Astrocyte (in vitro differentiated cells and primary cell): Measurements from ENCODE around the gene FOLR1. TPM values are rescaled to one million over a fixed set of nuclear protein-coding genes. Genes with fewer than 3 reads are reported as not detected.
"Not testable (repeated sequence)": the region's sequence is repeated elsewhere in the genome, so short reads cannot be mapped to it uniquely, and the experiment has no call there.

Experiments
- DNase-seq: peaks from one replicate; pipeline ENCODE4 v3.0.0-alpha.2; 2010; ENCODE audit warnings: low read depth
- FAIRE-seq: peaks from 2 replicates; lab custom pipeline; 2011; peaks lifted over from hg19 to GRCh38; lab: Jason Lieb, UNC
- H2AFZ ChIP-seq: 2 replicates; pipeline ENCODE4 v1.6.0; 2012; ENCODE audit warnings: low read depth, low read length, inconsistent platforms
- H3K27ac ChIP-seq: 2 replicates; pipeline ENCODE4 v1.5.1; 2011; ENCODE audit warnings: low read depth, low read length, inconsistent platforms
- H3K27me3 ChIP-seq: 2 replicates; pipeline ENCODE4 v1.6.0; 2011; ENCODE audit warnings: low read length, inconsistent platforms; ENCODE audit not compliant: insufficient read depth
- H3K36me3 ChIP-seq: 2 replicates; pipeline ENCODE4 v1.5.1; 2011; ENCODE audit warnings: low read length, inconsistent platforms; ENCODE audit not compliant: insufficient read depth
- H3K4me1 ChIP-seq: 2 replicates; pipeline ENCODE4 v1.5.1; 2011; ENCODE audit warnings: low read length, inconsistent platforms; ENCODE audit not compliant: insufficient read depth
- H3K4me2 ChIP-seq: 2 replicates; pipeline ENCODE4 v1.6.0; 2012; ENCODE audit warnings: low read length, inconsistent platforms
- H3K4me3 ChIP-seq: 2 replicates; pipeline ENCODE4 v1.5.1; 2011; ENCODE audit warnings: low read depth, mild to moderate bottlenecking, low read length, inconsistent platforms; ENCODE audit not compliant: insufficient read depth
- H3K79me2 ChIP-seq: 2 replicates; pipeline ENCODE4 v1.6.0; 2012; ENCODE audit warnings: mild to moderate bottlenecking, low read length, inconsistent platforms; ENCODE audit not compliant: insufficient read depth
- H3K9ac ChIP-seq: 2 replicates; pipeline ENCODE4 v1.6.0; 2012; ENCODE audit warnings: mild to moderate bottlenecking, low read length, inconsistent platforms
- H3K9me3 ChIP-seq: 2 replicates; pipeline ENCODE4 v1.5.1; 2012; ENCODE audit warnings: low read depth, mild to moderate bottlenecking, low read length, inconsistent platforms; ENCODE audit not compliant: insufficient read depth
- H4K20me1 ChIP-seq: 2 replicates; pipeline ENCODE4 v1.6.0; 2012; ENCODE audit warnings: low read length, inconsistent platforms; ENCODE audit not compliant: insufficient read depth
- H3K27ac Mint-ChIP-seq: one replicate; pipeline ENCODE4 v1.8.0; 2021; ENCODE audit warnings: mild to moderate bottlenecking, mixed read lengths; ENCODE audit not compliant: unreplicated experiment
- H3K27me3 Mint-ChIP-seq: one replicate; pipeline ENCODE4 v1.8.0; 2021; ENCODE audit warnings: low read depth, mixed read lengths; ENCODE audit not compliant: unreplicated experiment
- H3K36me3 Mint-ChIP-seq: one replicate; pipeline ENCODE4 v1.8.0; 2021; ENCODE audit warnings: low read depth, mixed read lengths; ENCODE audit not compliant: unreplicated experiment
- H3K4me1 Mint-ChIP-seq: one replicate; pipeline ENCODE4 v1.8.0; 2021; ENCODE audit warnings: low read depth, mixed read lengths; ENCODE audit not compliant: unreplicated experiment
- H3K4me3 Mint-ChIP-seq: one replicate; pipeline ENCODE4 v1.8.0; 2021; ENCODE audit warnings: mild to moderate bottlenecking, moderate library complexity, mixed read lengths; ENCODE audit not compliant: unreplicated experiment
- H3K9me3 Mint-ChIP-seq: one replicate; pipeline ENCODE4 v1.8.0; 2021; ENCODE audit warnings: mild to moderate bottlenecking, mixed read lengths; ENCODE audit not compliant: unreplicated experiment
- CTCF ChIP-seq: IDR thresholded peaks from 2 replicates; pipeline ENCODE4 v1.5.1; 2011; ENCODE audit warnings: low read depth, mild to moderate bottlenecking, inconsistent platforms, low read length, moderate library complexity; ENCODE audit not compliant: insufficient read depth
- EZH2 ChIP-seq: IDR thresholded peaks from 2 replicates; pipeline ENCODE4 v1.6.1; 2012; ENCODE audit warnings: mild to moderate bottlenecking, low read length, inconsistent platforms; ENCODE audit not compliant: insufficient read depth
- total RNA-seq: library from RNA; stranded (reverse); gene quantifications from 2 replicates; pipeline ENCODE4 v1.2.1, GENCODE V29; 2021

FOLR1 gene
- total RNA-seq, 1 donor from 2014 or later = 3.2 TPM

GRCh38 chr11:72146625-72147024, 45.3 kb upstream of the FOLR1 start:
- Histone ChIP-seq H3K27ac (no peak overlapping the region), H2AFZ (no peak overlapping the region), H3K4me1 (peaks cover 9% of the 10 kb centered on the region), H3K79me2 (no peaks in the 10 kb centered on the region), H4K20me1 (no peaks in the 10 kb centered on the region), H3K9ac (no peak overlapping the region), H3K9me3 (no peaks in the 10 kb centered on the region), H3K4me2 (no peak overlapping the region), H3K27me3 (no peaks in the 10 kb centered on the region), H3K4me3 (no peak overlapping the region), H3K36me3 (no peaks in the 10 kb centered on the region)
- Mint-ChIP-seq H3K27me3 (no peaks in the 10 kb centered on the region), H3K9me3 (no peaks in the 10 kb centered on the region), H3K4me1 (peaks cover 7% of the 10 kb centered on the region), H3K36me3 (no peaks in the 10 kb centered on the region), H3K4me3 (no peak overlapping the region), H3K27ac (no peak overlapping the region)
- DNase-seq (no peak), FAIRE-seq (no peak)
- TF ChIP-seq EZH2 = no peak
- TF ChIP-seq CTCF = no peak

- no peak overlapping the region for H3K27ac Mint-ChIP-seq
- DNase-seq = no peak
- Histone ChIP-seq H3K4me1 (no peaks in the 10 kb centered on the region), H3K9me3 (no peaks in the 10 kb centered on the region), H4K20me1 (no peaks in the 10 kb centered on the region), H3K4me3 (no peak overlapping the region), H2AFZ (no peak overlapping the region), H3K4me2 (no peak overlapping the region), H3K27me3 (no peaks in the 10 kb centered on the region), H3K36me3 (no peaks in the 10 kb centered on the region), H3K79me2 (no peaks in the 10 kb centered on the region), H3K9ac (no peak overlapping the region), H3K27ac (no peak overlapping the region)
- FAIRE-seq = no peak
- no peaks in the 10 kb centered on the region for H3K9me3 Mint-ChIP-seq
- H3K4me3 Mint-ChIP-seq = no peak overlapping the region
- no peak for TF ChIP-seq EZH2
- no peak for TF ChIP-seq CTCF
- H3K36me3 Mint-ChIP-seq = no peaks in the 10 kb centered on the region
- peaks cover 4% of the 10 kb centered on the region for H3K27me3 Mint-ChIP-seq
- H3K4me1 Mint-ChIP-seq = no peaks in the 10 kb centered on the region
These were observed 41.1 kb upstream of the FOLR1 start for GRCh38 chr11:72150882-72151281.

- FAIRE-seq = not testable (repeated sequence)
These were observed 38.1 kb upstream of the FOLR1 start for GRCh38 chr11:72153874-72154273.

More at GRCh38 chr11:72153874-72154273, 38.1 kb upstream of the FOLR1 start:
- H3K27ac ChIP-seq, H2AFZ ChIP-seq, H3K36me3 ChIP-seq, H4K20me1 ChIP-seq, H3K79me2 ChIP-seq, H3K36me3 Mint-ChIP-seq, H3K9ac ChIP-seq, H3K9me3 ChIP-seq, H3K4me3 ChIP-seq, H3K4me1 Mint-ChIP-seq, H3K27me3 Mint-ChIP-seq, DNase-seq, H3K4me1 ChIP-seq, H3K9me3 Mint-ChIP-seq, H3K4me2 ChIP-seq, H3K27me3 ChIP-seq, H3K4me3 Mint-ChIP-seq, H3K27ac Mint-ChIP-seq: not testable (repeated sequence)
